ENCODE results near the gene PDZRN4.

PDZRN4 gene

DNA sequence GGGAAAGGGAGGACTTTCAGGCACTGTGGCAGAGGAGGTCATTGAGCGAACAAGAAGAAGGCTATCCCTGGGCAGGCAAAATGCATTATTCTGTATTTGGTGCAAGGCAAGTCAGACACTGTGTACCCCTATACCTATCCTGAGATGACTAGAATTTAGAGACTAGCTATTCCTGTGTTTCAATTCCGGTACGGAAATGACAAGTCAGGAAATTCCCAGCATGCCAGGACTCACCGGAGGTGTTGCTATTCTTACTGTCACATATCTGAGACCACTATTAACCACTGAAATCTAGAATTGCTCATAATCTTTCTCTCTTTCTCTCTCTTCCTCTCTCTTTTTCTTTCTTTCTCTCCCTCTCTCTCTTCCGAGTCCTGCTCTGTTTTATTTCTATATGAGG, 297.1 kb downstream of the PDZRN4 start:
- DNase-seq (ENCODE audit: low spot score) = no peak
- TF ChIP-seq, protein P1, sequence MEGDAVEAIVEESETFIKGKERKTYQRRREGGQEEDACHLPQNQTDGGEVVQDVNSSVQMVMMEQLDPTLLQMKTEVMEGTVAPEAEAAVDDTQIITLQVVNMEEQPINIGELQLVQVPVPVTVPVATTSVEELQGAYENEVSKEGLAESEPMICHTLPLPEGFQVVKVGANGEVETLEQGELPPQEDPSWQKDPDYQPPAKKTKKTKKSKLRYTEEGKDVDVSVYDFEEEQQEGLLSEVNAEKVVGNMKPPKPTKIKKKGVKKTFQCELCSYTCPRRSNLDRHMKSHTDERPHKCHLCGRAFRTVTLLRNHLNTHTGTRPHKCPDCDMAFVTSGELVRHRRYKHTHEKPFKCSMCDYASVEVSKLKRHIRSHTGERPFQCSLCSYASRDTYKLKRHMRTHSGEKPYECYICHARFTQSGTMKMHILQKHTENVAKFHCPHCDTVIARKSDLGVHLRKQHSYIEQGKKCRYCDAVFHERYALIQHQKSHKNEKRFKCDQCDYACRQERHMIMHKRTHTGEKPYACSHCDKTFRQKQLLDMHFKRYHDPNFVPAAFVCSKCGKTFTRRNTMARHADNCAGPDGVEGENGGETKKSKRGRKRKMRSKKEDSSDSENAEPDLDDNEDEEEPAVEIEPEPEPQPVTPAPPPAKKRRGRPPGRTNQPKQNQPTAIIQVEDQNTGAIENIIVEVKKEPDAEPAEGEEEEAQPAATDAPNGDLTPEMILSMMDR (IDR thresholded peaks at IDR 0.05; ENCODE audit: borderline replicate concordance, control extremely low read depth, extremely low read depth, insufficient read depth, missing control alignments) = no peak
- in situ Hi-C loops (cut with MboI; ENCODE audit: low sequenced_read_pairs, unreplicated experiment) = no loop called here

DNA sequence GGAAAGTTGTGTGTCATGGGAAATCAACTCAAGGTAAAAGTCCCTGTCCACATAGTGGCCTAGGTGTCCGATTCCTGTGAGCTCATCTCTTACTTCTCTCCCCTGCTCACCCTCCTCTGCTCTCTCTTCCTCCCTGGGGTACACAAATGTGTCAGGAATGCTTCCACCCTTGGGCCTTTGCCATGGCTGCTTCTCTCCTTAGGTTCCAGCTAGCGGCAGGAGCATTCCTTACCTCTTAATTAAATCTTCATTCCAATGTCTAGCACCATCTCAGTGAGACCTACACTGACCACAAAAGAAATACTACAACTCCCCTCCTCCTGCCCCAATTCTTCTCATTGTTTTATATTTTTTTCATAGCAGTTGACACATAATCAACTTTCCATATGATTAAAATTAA, 298.6 kb downstream of the PDZRN4 start:
- in situ Hi-C loops (cut with MboI; ENCODE audit: low sequenced_read_pairs, unreplicated experiment) = no loop called here
- TF ChIP-seq, protein P1 (IDR thresholded peaks at IDR 0.05; ENCODE audit: borderline replicate concordance, control extremely low read depth, extremely low read depth, insufficient read depth, missing control alignments) = no peak
- no peak for DNase-seq (ENCODE audit: low spot score)

DNA sequence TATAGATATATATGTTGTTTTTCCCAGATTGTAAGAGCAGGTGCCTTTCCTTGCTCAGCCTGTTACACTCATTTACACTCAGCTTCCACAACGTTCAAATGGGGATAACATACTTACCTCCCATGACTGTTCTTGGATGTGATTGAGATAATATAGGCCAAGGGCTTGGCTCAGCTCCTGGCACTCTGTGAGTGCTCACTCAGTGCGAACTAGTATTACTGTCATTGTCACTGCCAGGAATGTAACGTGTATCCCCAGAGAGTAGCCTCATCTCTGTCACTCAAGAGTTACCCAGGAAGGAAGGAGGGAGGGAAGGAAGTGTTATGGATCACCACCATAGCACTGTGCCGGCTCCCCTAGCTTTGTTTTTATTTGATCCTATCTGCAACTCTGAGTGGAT, 307.9 kb downstream of the PDZRN4 start:
- in situ Hi-C loops (cut with MboI; ENCODE audit: low sequenced_read_pairs, unreplicated experiment) = no loop called here
- TF ChIP-seq, protein P1 (IDR thresholded peaks at IDR 0.05; ENCODE audit: borderline replicate concordance, control extremely low read depth, extremely low read depth, insufficient read depth, missing control alignments) = no peak
- DNase-seq (ENCODE audit: low spot score) = no peak

GRCh38 chr12:41497409-41497808, 309.3 kb downstream of the PDZRN4 start:
- in situ Hi-C loops (cut with MboI; ENCODE audit: low sequenced_read_pairs, unreplicated experiment) = no loop called here
- DNase-seq (ENCODE audit: low spot score) = no peak
- TF ChIP-seq, protein P1 (IDR thresholded peaks at IDR 0.05; ENCODE audit: borderline replicate concordance, control extremely low read depth, extremely low read depth, insufficient read depth, missing control alignments) = no peak

DNA sequence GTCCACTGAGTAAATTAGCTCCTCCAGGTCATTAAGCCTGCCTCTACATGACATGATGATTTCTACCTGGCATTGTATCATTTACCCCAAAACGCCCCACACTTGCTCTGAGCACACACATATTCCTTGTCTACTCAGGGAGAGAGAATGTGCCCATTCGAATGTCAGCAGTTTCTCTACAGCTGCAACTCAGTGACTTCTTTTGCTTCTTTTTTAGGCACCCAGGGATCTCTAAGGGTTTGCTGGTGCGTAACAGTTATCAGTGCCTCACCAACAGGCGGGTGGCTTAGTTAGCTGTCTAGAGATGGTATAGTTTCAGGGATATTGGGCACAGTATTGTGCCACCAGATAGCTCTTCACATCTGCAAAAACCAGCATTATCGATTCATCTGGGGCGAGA, 316.9 kb downstream of the PDZRN4 start:
- TF ChIP-seq, protein P1 (IDR thresholded peaks at IDR 0.05; ENCODE audit: borderline replicate concordance, control extremely low read depth, extremely low read depth, insufficient read depth, missing control alignments) = no peak
- no peak for DNase-seq (ENCODE audit: low spot score)
- in situ Hi-C loops (cut with MboI; ENCODE audit: low sequenced_read_pairs, unreplicated experiment) = no loop called here

- TF ChIP-seq, protein P1 (IDR thresholded peaks at IDR 0.05; ENCODE audit: borderline replicate concordance, control extremely low read depth, extremely low read depth, insufficient read depth, missing control alignments) = no peak
- DNase-seq (ENCODE audit: low spot score) = no peak
- in situ Hi-C loops (cut with MboI; ENCODE audit: low sequenced_read_pairs, unreplicated experiment) = no loop called here
These were observed 319.2 kb downstream of the PDZRN4 start for GRCh38 chr12:41507286-41507685.
